Hindlimb muscle (tissue), 1 donor: ENCODE measurements around the gene FCRLB. TPM values are rescaled to one million over a fixed set of nuclear protein-coding genes. Genes with fewer than 3 reads are reported as not detected.
"Not testable (repeated sequence)": the region's sequence is repeated elsewhere in the genome, so short reads cannot be mapped to it uniquely, and the experiment has no call there.

ENCODE experiments used
- DNase-seq: peaks from one replicate; pipeline ENCODE4 v3.0.0-alpha.2; 2013
- polyA plus RNA-seq: library from polyadenylated mRNA; unstranded; fragments of 120-200 nt; gene quantifications from one replicate; pipeline ENCODE4 v1.2.1, GENCODE V29; 2013; ENCODE audit not compliant: insufficient read length

Gene FCRLB, protein sequence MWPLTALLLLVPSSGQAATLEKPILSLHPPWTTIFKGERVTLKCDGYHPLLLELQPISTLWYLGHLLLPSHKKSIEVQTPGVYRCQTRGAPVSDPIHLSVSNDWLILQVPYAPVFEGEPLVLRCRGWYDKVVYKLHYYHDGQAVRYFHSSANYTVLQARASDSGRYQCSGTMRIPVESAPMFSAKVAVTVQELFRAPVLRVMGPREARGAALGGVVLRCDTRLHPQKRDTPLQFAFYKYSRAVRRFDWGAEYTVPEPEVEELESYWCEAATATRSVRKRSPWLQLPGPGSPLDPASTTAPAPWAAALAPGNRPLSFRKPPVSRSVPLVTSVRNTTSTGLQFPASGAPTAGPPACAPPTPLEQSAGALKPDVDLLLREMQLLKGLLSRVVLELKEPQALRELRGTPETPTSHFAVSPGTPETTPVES
- polyA plus RNA-seq = 0.49 TPM

DNA sequence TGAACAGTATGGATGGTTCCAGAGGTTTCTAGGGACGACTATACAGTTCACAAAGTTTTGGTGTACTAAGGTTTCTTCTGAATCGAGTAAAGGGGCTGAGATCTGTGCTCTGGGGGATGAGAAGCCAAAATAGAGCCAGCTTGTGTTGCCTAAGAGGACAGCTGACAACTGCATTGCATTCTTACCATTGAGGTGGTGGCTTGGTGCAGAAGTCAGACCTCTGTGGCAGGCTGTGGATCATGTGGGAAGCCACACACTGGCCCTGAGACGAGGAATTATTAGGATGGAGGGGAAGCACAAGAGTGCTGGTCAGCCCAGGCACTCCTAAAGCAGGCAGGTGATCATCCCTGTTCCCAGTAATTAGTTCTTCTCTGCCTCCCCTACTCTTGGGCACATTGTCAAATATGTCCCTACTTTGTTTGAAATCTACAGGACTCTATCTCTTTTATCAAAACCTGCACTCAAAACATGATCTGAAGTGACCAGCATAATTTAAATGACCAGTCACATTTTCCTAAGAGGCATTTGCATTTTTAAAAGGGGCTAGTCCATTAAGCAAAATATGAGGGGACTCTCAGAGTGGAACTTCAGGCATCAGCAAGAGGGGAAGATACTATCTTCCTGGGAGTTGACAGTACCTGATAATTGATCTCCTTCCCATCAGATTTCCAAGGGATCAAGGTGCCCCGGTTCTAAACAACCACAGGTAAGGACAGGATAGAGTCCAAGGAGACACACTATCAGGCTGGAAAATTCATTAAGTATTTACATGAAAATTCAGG is at the start of gene FCRLB:
Gene FCRLB (plus strand): TSS at position 589 of the 782 bp plus-strand sequence. CDS start 1,129 bp downstream, outside the sequence.
- no peak for DNase-seq

DNA sequence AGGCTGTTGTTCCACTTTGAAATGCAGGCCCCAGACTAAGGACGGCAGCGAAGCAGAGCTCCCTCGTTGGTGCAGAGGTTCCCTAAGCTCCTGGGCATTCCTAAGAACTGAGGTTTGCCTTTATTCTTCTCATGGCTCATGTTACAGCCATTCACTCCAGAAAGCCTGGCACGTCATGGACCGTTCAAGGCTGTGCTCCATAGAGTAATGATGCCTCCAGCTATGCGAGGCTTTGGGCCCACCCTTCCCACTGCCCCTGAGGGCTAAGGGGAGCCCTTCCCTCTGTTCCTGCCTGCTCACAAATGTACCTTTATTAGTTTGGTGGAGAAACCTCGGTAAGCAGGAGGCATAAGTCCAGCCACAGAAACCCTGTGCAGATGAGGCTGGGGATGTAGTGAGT is 47.9 kb upstream of the FCRLB start:
- not testable (repeated sequence) for DNase-seq

DNA sequence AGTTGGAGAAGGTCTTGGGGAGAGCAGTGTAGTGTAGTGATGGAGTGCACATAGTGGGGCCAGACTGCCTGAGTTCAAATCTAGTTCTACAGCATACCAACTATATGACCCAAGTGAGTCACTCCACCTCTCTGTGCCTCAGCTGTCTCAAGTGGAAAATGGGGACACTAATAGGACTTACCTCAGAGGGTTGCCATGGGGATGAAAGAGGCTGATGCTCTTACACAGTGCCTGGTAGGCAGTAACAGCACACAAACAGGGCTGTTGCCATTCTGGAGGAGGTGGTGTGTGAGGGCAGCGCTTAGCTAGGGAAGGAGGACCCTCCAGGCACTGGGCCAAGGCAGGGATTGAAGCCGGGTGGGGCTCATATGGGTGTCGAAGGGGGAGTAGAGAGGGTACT is 46.9 kb upstream of the FCRLB start:
- DNase-seq = not testable (repeated sequence)

DNA sequence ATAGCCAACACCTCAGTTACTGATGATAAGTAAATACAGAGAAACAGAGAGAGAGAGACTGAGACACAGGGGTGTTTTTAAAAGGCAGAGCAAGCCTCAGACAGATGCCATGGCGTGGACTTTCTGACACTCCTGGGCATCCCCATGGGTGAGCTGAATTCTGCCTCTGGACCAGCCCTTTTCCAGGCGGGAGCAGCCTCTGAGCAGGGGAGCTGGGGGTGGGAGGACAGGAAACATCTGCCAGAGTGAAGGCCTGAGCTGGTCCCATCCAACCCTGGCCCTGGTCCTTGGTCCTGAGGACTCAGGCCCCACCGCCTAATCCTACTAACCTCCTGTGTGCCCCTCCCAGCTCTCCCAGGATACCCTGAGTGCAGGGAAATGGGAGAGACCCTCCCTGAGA is 46.4 kb upstream of the FCRLB start:
- not testable (repeated sequence) for DNase-seq

DNA sequence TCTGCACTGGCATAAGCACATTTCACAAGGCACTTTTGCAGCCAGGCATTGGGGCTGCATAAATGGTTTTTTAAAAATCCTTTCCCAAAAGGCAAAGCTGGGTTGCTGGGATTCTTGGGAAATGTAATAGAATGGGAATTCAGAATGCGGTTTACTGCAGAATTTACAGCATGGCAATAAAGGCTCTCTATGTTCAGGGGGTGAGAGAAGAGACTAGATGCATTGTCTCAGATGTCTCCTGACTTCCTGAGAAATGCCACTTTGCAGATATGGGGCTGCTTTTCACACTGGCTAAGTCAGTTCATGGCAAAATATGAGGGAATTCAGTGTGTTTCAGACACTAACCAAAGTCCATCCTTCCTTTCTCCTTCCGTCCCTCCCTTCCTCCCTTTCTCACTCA is 44.9 kb upstream of the FCRLB start:
- no peak for DNase-seq

DNA sequence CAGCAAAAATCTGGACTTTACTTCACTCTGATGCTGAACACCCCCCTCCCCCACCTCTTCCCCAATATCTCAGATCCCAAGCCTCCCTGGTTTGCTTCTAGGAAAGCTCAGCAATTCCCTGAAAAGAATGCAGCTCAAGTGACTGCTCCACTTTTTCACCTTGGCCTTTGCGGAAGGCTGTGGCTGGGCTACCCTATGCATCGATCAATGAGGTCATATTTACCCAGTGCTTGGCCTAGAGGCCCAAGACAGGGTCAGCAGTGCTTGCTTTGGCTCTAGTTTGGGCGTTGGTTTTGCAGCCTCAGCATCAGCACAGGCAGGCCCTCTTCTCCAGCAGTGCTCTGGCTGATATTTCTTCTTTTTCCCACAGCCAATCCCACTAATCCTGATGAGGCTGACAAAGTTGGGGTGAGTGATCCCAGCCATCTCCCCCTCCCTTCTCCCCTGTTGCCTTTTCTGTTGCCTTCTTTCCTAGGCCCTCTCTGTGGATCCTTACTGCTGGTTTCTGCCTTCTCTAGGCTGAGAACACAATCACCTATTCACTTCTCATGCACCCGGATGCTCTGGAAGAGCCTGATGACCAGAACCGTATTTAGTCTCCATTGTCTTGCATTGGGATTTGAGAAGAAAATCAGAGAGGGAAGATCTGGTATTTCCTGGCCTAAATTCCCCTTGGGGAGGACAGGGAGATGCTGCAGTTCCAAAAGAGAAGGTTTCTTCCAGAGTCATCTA is 44.2 kb upstream of the FCRLB start:
- no peak for DNase-seq

DNA sequence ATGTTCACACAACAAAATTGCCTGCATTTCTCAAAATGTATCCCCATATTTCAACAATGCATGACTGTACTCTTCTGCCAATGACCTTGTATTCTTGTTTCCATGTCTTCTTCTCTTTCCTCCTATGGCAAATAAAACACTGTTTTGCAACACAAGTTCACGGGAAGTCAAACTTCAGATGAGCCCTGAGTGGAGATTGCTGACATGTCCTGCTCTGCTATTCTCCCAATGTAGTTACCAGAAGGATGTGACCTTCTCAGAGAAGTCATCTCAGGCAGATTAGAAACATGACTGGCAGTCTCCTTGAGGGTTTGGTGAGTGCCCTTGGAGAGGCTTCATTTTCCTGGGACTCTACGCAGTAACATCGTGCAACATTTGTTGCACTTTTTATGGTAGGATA is 42.8 kb upstream of the FCRLB start:
- DNase-seq = no peak

DNA sequence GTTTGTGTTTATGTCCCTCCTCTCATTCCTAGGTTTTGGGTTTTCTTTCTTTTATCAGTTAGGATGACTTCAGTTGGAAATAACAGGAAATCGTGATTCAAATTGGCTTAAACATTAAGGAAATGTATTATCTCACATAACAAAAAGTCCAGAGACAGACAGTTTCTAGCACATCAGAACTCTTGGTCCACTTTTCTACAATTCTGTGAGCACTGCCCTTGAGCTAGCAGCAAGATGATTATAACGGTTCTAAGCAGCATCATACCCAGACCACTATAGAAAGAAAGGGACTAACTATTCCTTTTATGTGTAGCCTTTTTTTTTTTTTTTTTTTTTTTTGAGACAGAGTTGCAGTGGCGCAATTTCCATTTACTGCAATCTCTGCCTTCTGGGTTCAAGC is 39.5 kb upstream of the FCRLB start:
- no peak for DNase-seq

DNA sequence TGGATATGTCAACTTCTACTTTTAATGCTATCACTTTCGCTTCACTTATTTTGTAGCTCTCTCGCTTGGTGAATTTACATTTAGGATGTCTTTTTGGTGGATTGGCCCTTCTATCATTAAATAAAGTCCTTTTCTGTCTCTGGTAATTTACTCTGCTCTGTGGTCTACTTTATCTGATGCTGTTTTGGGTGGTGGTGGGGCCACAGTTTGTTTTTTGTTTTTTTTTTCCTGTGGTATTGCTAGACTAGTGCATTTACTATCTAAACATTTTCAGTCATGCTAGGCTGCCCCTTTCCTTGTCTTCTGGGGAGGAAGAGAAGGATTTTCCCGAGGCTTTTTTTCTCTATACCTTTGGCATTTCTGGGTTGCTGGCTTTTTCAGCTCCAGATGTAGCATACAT is 32.4 kb upstream of the FCRLB start:
- DNase-seq = no peak

DNA sequence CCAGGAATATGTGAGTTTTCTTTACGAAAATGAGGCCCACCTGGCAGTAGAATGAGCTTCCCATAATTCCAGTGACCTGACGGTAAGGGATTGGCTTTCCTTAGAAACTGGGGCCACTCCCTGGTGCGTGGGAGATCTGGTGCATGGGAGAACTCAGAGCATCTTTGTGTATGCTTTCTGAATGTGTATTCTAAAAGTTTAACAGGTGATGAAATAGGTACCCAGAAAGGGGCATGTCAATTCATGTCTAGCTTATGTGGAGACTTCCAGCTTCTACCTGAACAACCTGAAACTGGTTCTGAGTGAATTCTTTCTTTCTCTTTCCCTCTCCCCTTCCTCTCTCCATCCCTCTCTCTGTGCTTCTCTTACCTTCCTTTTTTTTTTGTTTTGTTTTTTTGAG is 29.5 kb upstream of the FCRLB start:
- no peak for DNase-seq

DNA sequence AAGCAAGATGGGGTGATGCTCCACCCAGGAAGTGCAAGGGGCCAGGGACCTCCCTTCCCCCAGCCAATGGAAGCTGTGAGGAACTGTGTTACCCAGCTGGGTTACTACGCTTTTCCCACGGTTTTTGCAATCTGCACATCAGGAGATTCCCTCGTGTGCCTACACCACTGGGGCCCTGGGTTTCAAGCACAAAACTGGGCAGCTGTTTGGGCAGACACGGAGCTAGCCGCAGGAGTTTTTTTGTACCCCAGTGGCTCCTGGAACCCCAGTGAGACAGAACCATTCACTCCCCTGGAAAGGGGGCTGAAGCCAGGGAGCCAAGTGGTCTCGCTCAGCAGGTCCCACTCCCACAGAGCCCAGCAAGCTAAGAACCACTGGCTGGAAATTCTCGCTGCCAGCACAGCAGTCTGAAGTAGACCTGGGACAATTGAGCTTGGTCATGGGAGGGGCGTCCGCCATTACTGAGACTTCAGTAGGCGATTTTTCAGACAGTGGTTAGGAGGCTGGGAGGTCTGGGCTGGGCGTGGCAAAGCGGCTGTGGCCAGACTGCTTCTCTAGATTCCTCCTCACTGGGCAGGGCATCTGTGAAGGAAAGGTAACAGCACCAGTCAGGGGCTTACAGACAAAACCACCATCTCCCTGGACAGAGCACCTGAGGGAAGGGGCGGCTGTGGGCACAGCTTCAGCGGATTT is 28.2 kb upstream of the FCRLB start:
- DNase-seq = not testable (repeated sequence)

DNA sequence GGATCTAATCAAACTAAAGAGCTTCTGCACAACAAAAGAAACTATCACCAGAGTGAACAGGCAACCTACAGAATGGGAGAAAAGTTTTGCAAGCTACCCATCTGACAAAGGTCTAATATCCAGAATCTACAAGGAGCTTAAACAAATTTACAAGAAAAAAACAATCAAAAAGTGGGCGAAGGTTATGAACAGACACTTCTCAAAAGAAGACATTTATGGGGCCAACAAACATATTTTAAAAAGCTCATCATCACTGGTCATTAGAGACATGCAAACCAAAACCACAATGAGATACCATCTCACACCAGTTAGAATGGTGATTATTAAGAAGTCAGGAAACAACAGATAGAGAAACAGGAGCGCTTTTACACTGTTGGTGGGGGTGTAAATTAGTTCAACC is 23.0 kb upstream of the FCRLB start:
- DNase-seq = not testable (repeated sequence)

DNA sequence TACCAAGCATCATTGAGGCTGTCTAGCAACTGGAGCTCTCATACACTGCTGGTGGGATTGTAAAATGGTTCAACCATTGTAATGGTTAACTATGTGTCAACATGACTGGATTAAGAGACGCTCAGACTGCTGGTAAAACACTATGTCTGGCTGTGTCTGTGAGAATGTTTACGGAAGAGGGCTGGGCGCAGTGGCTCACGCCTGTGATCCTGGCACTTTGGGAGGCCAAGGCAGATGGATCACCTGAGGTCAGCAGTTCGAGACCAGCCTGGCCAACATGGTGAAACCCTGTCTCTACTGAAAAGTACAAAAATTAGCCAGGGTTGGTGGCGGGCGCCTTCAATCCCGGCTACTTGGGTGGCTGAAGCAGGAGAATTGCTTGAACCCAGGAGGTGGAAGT is 19.1 kb upstream of the FCRLB start:
- no peak for DNase-seq

DNA sequence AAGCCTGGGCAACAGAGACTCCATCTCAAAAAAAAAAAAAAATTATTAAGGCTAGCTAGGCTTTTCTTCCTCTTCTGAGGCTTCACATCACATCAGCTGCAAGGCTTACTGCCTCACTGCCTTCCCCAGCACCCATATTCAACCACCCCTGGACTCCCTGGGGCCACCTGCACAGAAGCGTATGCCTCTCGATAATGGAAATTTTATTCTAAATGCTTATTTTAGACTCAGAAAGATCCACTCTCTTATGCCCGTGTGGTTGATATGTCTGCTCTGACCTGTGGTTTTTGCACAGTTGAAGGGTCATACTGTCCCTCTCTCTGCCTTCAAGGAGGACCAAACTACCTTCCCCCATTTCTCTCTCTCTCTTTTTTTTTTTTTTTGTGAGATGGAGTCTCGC is 15.8 kb upstream of the FCRLB start:
- no peak for DNase-seq

DNA sequence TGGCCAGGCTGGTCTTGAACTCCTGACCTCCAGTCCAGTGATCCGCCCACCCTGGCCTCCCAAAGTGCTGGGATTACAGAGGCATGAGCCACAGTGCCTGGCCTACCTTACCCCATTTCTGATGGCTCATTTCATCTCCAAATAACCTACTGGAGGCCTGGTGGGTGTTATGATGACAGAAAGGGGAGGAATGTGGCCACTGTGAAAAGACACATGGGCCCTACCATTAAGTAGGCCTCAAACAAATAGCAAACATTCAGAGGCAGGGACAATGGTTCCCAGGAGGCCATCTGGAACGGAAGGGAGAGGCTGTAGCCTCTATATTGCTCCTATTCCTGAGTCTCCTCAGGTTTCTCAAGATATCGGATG is 15.2 kb upstream of the FCRLB start:
- no peak for DNase-seq

DNA sequence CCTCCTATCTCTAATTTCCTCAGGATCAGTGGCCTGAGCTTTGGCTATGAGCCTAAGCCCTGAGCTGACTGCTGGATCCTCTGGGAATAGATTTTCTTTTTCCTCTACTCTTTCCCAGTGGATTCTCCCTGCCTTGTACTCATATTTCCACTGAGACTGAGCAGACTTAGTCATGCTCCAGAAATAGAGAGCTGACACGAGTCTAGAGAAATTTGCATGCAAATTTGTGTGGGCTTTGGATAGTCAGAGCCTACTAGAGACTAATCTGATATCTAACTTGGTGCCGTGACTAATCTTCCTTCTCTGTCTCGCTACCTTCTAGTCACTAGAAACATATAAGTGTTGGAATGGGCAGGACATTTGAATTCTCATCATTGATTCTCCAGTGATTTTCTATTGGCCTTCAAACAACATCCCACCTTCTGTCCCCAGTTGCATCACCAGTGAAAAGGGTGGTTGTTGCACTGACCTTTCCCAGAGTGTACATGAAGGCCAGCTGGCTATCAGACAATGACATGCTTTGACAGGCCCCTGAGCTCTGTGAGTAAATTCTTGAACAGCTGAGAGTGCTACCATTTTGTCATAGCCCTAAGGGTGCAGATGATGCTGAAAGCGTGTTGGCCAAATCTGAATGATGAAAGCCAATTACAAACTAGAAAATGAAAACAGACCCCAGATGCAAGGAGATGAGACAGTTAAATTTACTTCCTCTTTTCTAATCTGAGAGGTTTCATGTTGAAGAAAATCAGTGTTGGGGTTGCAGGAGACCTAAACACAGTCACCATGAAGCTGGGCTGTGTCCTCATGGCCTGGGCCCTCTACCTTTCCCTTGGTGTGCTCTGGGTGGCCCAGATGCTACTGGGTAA is 14.6 kb upstream of the FCRLB start, which contains the start of gene FCRLA:
Gene FCRLA (plus strand): TSS at position 748 of the 866 bp plus-strand sequence. CDS start 36 bp downstream, at position 784.
- no peak for DNase-seq

DNA sequence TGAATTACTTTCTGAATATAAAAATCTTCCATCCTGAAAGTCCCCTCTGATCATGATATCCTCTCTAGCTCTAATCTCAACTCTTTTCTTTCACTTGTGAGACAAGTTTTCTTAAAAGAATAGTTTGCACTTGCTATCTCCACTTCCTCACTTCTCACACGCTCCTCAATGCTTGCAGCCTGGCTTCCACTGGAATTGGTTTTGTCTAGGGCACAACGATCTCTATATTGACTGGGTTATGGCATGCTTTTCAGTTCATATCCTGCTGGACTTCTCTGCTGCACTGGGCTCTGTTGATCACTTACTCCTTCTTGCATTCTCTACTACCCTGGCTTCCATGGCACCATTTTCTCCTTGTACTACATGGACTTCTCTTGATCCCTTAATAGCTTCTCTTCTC is 13.8 kb upstream of the FCRLB start:
- DNase-seq = no peak

DNA sequence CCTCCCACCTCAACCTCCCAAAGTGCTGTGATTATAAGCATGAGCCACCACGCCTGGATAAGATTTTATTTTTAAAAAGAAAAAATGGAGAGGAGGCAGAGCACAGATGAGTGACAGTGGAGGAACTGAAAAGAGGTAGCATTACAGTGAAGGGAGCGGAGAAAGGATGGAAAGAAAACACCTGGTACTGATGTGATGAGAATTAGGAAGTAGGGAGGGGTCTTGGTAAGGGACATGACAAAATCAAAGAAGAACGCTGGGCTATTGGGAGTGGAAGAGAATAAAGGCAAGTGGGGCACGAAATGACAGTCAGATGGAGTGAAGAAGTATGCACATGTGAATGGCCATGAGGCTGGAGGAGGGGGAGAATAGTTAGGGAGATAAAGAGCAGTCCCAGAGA is 12.0 kb upstream of the FCRLB start:
- DNase-seq = no peak

DNA sequence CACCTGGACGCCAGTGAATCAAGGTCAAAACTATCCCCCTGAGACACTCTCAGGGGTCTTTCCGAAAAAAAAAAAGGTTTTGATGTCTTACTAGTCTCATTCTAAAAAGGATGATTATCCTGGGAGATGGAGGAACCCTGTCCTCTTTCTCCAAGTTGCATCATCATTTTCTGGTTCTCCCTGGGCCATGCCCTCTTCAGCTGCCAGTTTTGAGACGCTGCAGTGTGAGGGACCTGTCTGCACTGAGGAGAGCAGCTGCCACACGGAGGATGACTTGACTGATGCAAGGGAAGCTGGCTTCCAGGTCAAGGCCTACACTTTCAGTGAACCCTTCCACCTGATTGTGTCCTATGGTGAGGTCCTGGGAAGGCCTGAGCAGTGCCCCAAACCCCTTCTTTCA is 10.8 kb upstream of the FCRLB start:
- no peak for DNase-seq

DNA sequence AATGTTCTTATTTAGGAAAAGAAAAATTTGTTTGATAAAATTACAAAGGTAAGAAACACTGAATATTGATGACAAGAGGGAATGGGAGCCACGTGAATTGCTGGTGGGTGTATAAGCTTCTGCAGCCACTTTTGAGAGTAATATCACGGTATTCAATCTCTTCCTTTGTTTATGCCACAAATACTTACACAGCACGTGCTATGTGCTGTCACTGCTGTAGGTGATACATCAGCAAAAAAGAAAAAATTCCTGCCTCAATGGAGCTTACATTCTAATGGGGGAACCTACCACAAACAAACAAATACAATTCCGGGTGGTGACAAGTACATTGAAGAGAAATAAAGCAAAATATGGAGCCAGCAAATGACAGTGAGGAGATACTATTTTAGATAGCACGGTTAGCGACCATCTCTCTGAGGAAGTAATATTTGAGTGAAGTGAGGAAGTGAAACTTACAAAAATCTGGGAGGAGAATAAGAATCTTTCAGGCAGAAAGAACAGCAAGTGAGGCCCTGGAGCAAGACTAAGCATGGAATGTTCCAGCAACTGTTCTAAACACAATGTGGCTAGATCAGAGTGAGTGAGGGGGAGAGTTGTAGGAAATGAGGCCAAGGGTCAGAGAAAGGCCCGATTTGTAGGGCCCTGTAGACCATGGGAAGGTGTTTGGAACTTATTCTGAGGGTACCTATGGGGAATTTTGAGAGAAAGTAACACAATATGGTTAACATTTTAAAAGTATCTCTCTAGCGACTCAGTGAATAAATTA is 2.6 kb upstream of the FCRLB start:
- no peak for DNase-seq

DNA sequence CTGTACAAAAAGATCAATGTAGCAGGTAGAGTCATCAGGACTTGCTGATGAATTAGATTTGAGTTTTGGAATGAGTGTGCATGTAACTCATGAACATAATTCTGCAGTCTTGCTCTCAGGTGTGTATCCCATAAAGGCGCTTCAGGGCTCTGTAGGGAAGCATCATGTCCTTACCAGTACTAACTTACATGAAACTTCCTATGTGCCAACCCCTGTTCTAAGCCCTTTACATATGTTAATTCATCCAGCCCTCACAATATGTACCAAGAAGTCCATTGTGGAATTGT is 2.1 kb upstream of the FCRLB start:
- DNase-seq = no peak
